ENCODE measurements around the gene DOLPP1.
"Not testable (repeated sequence)": the region's sequence is repeated elsewhere in the genome, so short reads cannot be mapped to it uniquely, and the experiment has no call there.

DOLPP1 gene

DNA sequence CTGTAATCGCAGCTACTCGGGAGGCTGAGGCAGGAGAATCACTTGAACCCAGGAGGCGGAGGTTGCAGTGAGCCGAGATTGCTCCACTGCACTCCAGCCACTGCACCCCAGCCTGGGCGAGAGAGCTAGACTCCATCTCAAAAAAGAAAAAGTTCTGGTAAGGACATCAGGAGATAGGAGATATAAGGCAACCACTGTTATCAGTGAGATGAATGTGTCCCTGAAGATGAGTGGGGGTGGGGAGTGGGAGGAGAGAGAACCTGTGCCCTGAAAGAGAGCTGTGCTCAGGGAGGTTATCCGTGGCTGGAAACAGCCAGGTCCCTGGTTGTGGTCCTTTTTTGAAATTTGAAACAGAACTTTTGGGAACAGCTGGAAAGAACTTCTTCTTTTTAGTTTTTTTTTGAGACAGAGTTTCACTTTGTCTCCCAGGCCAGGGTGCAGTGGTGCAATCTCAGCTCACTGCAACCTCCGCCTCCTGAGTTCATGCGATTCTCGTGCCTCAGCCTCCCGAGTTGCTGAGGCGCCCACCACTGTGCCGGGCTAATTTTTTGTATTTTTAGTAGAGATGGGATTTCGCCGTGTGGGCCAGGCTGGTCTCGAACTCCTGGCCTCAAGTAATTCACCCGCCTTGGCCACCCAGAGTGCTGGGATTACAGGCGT lies 32.9 kb downstream of the DOLPP1 start:
- no peak for DNase-seq

- no peak for DNase-seq
Observed at GRCh38 chr9:129118799-129119198, 37.9 kb downstream of the DOLPP1 start.

GRCh38 chr9:129121483-129121882 lies 40.6 kb downstream of the DOLPP1 start:
- no peak for DNase-seq

DNA sequence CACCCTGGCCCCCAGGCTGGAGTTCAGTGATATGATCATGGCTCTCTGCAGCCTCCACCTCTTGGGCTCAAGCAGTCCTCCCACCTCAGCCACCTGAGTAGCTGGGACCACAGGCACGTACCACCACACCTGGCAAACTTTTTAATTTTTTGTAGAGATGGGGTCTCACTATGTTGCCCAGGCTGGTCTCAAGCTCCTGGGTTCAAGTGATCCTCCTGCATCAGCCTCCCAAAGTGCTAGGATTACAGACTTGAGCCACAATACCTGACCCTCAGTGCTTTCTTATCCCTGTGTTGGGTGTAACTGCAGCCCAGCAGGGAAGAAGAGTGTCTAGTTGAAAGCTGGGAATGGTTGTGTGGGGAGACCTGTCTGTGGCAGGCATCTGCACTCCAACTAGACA lies 41.2 kb downstream of the DOLPP1 start:
- DNase-seq: no peak

DNA sequence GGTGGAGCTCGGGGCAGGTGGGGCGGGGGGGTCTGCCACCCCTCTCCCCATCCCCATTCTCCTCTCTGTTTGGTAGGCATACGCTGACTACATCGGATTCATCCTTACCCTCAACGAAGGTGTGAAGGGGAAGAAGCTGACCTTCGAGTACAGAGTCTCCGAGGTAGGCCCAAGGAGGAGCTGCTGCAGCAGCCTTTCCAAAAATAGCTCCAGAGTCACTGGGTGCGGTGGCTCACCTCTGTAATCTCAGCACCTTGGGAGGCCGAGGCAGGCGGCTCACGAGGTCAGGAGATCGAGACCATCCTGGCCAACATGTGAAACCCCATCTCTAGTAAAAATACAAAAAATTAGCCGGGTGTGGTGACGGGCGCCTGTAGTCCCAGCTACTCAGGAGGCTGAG lies 42.1 kb downstream of the DOLPP1 start:
- not testable (repeated sequence) for DNase-seq

- DNase-seq: no peak
Observed at GRCh38 chr9:129124506-129125069, 43.7 kb downstream of the DOLPP1 start.

DNA sequence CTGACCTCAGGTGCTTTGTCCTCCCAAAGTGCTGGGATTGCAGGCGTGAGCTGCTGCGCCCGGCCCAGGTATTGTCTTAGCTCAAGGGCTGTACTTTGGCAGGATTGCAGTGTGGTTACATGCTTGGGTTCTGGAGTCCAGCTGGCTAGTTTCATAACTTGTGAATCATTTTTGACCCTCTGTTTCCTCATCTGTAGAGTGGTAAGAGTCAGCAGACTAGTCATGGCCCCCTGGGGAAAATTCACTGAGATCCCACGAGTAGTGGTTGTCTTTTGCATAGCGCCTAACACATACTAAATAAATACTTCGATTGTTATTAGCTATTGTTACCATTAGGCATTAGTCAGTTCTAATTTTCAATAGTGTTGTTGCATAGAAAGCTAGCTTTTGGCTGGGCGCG lies 44.6 kb downstream of the DOLPP1 start:
- no peak for DNase-seq

DNA sequence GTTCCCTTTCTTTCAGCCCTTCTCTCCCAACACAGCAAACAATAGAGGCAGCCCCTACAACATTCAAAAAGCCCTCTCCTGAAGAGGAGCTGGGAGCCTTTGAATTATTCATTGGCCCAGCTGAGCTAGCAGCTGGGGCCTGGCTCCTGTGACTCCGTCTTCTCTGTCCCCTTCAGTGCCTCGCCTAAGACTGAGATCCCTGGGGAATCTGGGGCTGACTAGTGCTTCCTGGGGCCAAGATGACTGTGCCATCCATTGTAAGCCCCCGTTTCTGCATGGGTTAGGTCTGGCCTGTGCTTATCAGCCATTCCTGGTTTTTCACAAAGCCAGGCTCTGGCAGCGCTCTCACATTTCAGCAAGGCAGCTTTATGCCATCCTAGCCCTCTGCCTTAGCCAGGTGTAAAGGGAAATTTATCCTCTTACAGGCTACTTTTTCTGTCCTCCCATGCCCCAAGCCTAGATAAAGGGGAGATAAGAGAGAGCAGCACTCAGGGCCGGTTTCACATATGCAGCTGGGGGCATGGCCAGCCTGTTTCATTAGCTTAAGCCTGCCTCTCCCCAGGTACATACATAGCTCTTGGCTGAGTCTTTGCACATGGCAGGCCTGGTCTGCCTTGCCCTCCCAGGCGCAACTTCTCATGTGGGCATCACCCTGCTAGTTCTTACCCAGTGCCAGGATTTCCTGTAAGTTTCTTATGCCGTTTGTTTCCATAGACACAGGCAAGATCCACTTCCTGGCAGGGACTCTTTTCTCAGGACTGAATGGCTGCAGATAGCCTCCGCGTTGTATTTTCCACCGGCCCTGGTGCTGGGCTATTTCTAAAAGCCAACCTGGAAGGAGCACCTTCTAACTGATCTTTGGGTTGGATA lies 46.1 kb downstream of the DOLPP1 start:
- DNase-seq: peak; percentile 83

- no peak for DNase-seq
Observed at GRCh38 chr9:129128689-129129088, 47.8 kb downstream of the DOLPP1 start.

DNA sequence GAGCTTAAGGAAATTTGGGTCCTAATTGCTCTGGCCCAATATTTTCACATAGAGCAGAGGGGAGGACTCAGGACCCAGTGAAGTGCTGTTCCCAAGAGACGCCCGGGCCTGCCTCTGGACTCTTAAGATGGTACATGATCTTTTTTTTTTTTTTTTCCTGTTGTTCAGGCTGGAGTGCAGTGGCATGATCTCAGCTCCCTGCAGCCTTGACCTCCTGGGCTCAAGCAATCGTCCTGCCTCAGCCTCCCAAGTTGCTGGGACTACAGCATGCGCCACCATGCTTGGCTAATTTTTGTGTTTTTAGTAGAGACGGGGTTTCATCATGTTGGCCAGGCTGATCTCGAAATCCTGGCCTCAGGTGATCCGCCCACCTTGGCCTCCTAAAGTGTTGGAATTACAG lies 49.4 kb downstream of the DOLPP1 start:
- DNase-seq: not testable (repeated sequence)

- no peak for DNase-seq
Observed at GRCh38 chr9:129130791-129131190, 49.9 kb downstream of the DOLPP1 start.

GRCh38 chr9:129131300-129132145 lies 50.6 kb downstream of the DOLPP1 start:
- DNase-seq: peak; percentile 69

- no peak for DNase-seq
Observed at GRCh38 chr9:129133082-129133481, 52.2 kb downstream of the DOLPP1 start.

DNA sequence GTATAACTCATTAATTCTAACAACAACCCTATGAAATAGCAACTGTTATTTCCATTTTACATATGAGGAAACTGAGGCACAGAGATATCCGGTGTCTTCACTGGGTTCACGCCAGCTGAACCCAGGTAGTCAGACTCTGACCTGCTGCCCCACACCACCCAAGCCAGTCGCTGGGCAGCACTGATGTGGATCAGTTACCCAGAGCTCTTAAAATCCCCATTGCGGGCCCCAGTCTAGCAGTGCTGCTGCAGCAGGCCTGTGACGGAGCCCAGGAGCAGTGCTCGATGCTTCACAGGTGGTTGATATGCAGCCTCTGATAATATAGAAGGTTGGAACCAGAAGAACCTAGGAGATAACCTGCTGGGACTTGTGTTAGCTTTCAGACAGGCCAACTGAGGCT lies 54.6 kb downstream of the DOLPP1 start:
- DNase-seq: no peak

DNA sequence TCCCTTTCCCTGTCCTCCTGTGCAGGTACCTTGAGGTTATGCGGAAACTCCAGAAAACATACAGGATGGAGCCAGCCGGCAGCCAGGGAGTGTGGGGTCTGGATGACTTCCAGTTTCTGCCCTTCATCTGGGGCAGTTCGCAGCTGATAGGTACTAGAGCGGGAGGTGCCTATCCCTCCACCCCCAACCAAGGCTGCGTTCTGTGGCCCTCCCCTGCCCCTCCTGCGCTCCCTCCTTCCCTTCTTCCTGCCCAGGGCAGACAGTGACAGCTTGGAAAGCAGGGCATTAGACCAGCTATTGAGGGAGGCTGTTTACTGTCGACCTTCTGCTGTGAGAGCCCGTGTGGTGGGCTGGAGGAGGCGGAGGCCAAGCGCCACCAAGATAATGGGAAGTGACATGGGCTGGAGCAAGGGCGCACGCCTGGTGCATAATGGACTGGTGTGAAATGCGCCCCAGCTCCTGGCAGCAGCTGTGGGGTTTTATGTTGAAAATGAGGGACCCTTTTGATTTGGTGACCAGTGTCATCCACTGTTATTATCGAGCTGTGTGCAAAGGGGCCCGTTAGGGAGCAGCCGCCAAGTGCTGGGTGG lies 55.6 kb downstream of the DOLPP1 start:
- no peak for DNase-seq

GRCh38 chr9:129137292-129138143 lies 56.6 kb downstream of the DOLPP1 start:
- DNase-seq: no peak

- no peak for DNase-seq
Observed at GRCh38 chr9:129138144-129138462, 57.2 kb downstream of the DOLPP1 start.

DNA sequence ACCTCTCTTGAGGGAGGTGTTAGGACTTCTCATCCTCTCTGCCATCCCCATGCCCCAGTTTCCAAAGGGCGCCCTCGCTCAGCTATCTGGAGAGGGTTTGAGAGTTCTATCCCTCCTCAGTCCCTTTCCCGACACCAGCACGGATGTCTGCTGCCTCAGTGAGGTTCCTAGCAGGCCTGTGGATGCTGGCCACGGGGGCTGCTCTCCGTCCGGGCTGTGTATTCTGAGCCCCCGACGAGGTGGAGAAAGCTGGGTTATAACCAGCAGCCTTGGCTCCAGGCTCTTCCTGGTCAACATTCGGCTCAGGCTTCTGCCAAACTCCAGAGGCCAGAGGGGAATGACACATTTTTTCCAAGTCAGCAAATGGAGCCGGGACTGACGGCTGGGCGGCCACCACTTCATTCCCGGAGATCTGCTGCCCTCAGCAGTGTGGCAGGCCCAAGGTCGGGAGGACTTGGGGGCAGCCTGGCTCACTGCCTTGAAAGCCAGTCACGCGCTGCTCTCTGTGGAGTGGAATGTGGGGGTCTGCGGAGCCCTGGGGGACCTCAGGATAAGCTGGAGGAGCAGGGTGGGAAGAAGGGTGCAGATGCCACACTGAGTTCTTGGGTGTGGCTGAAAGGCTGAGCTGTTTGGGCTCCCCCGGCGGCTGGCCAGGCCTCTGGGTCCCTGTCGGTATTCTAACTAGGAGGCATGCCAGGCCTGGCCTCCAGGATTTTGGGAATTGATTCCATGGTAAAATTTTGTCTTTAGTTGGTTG lies 57.7 kb downstream of the DOLPP1 start:
- DNase-seq: no peak

GRCh38 chr9:129139233-129139992 lies 58.5 kb downstream of the DOLPP1 start:
- DNase-seq: peak; percentile 85

DNA sequence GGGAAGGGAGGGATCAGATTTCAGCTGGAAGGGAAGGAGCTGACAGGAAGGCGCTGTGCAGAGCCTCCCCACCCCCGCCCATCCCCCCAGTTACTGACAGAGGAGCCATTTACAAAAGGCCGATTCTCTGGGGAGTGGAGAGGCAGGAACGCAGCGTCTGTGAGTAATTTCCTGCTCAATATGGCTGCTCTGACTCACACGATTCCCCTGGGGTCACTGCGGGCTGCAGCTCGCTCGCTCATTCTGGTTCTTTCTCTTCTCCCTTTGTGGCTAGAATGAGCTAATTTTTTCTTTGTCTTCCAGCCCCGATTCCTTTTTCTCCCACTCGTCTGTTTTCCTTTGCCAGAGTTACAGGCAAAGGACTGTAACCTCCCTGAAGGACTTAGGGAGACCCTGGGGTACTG lies 59.1 kb downstream of the DOLPP1 start:
- DNase-seq: peak; percentile 100
